T-helper 2 cell treated with Interferon-gamma antibody and Interleukin-4, amounts not matched to agents 100 ng/mL and 5 ng/mL, for 36 hours (primary cell): Measurements from ENCODE around the gene KIZ. TPM values are rescaled to one million over a fixed set of nuclear protein-coding genes. Genes with fewer than 3 reads are reported as not detected.

Source experiments
- total RNA-seq: library from RNA; stranded (reverse); gene quantifications from 2 replicates; pipeline ENCODE4 v1.2.3, GENCODE V29; 2022

KIZ gene
- total RNA-seq, 1 donor from 2014 or later: 15.5 TPM

Other genes starting within 250 kb of the KIZ start
- gene LINC00237, start 19.7 kb upstream of the KIZ start, total RNA-seq: not detected in 2 replicates
- 69.5 and 70.9 TPM in 2 replicates for gene XRN2, start 177.2 kb downstream of the KIZ start, total RNA-seq